AML-193 (cell line): Measurements from ENCODE around the gene SMIM7.
A peak's percentile ranks its signal among the peaks of the same experiment; 100 is the strongest.

Experiments used
- DNase-seq, 2 experiments: peaks; one replicate each; lab custom pipeline; 2025; lab: John Stamatoyannopoulos, UW

Gene SMIM7

GRCh38 chr19:16621165-16621800 is 38.7 kb downstream of the SMIM7 start:
- no peak for DNase-seq

- DNase-seq = no peak
Observed at GRCh38 chr19:16620584-16620983, 39.4 kb downstream of the SMIM7 start.

GRCh38 chr19:16620018-16620417 is 39.9 kb downstream of the SMIM7 start:
- DNase-seq = no peak

- no peak for DNase-seq
Observed at GRCh38 chr19:16619457-16619856, 40.5 kb downstream of the SMIM7 start.

- no peak for DNase-seq
Observed at GRCh38 chr19:16618248-16618647, 41.7 kb downstream of the SMIM7 start.

- DNase-seq = no peak
Observed at GRCh38 chr19:16615808-16616207, 44.1 kb downstream of the SMIM7 start.

- DNase-seq = no peak
Observed at GRCh38 chr19:16614941-16615340, 45.0 kb downstream of the SMIM7 start.

GRCh38 chr19:16613841-16614240 is 46.1 kb downstream of the SMIM7 start:
- no peak for DNase-seq

GRCh38 chr19:16612636-16613035 is 47.3 kb downstream of the SMIM7 start:
- peak; percentile 14 to 42 for DNase-seq

GRCh38 chr19:16611121-16611520 is 48.8 kb downstream of the SMIM7 start:
- DNase-seq = no peak

- DNase-seq = no peak
Observed at GRCh38 chr19:16609511-16610200, 50.3 kb downstream of the SMIM7 start.

- DNase-seq = peak in 1 of 2 experiments; percentile 18
Observed at GRCh38 chr19:16608290-16608739, 51.6 kb downstream of the SMIM7 start.

GRCh38 chr19:16607819-16608218 is 52.1 kb downstream of the SMIM7 start:
- no peak for DNase-seq

- no peak for DNase-seq
Observed at GRCh38 chr19:16605553-16605994, 54.4 kb downstream of the SMIM7 start.

GRCh38 chr19:16605115-16605514 is 54.8 kb downstream of the SMIM7 start:
- DNase-seq = no peak

- no peak for DNase-seq
Observed at GRCh38 chr19:16604615-16605014, 55.3 kb downstream of the SMIM7 start.

- DNase-seq = no peak
Observed at GRCh38 chr19:16603090-16603489, 56.9 kb downstream of the SMIM7 start.

GRCh38 chr19:16601378-16602052 is 58.4 kb downstream of the SMIM7 start:
- DNase-seq = no peak

- no peak for DNase-seq
Observed at GRCh38 chr19:16600824-16601223, 59.1 kb downstream of the SMIM7 start.

- DNase-seq = no peak
Observed at GRCh38 chr19:16599655-16600346, 60.1 kb downstream of the SMIM7 start.

- no peak for DNase-seq
Observed at GRCh38 chr19:16598848-16599247, 61.1 kb downstream of the SMIM7 start.

GRCh38 chr19:16596399-16596798 is 63.5 kb downstream of the SMIM7 start:
- DNase-seq = no peak
